Islet of Langerhans (tissue), 1 donor: Measurements from ENCODE around the gene MTF1.

Source experiments
- FAIRE-seq: peaks from one replicate; lab custom pipeline; 2011; peaks lifted over from hg19 to GRCh38; lab: Jason Lieb, UNC

Gene MTF1

DNA sequence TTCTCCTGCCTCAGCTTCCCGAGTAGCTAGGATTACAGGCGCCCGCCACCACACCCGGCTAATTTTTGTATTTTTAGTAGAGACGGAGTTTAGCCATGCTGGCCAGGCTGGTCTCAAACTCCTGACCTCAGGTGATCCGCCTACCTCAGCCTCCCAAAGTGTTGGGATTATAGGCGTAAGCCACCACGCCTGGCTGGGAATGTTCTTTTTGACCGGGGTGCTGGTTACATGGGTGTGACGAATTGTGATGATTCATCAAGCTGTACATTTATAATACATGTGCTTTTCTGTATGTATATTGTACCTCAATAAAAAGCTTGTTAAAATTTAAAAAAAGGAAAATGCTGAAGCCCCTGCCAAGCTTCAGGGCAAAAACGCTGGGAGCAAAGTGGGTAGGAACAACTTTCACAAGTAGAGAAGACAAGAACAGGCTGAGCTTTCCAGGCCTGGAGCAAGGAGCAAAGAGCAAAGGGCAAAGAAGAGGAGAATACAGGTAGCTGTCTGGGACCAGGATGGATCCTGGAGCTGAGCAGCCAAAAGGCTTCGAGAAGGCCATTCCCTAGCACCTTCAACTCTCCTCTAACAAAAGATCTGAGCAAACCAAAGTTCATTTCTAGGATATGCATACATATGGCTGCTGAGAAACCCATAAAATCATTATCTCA lies 30.9 kb downstream of the MTF1 start:
- no peak for FAIRE-seq

- FAIRE-seq, result no peak
These were observed 33.9 kb downstream of the MTF1 start for GRCh38 chr1:37825506-37825905.

- FAIRE-seq, result no peak
These were observed 35.4 kb downstream of the MTF1 start for GRCh38 chr1:37824001-37824400.

DNA sequence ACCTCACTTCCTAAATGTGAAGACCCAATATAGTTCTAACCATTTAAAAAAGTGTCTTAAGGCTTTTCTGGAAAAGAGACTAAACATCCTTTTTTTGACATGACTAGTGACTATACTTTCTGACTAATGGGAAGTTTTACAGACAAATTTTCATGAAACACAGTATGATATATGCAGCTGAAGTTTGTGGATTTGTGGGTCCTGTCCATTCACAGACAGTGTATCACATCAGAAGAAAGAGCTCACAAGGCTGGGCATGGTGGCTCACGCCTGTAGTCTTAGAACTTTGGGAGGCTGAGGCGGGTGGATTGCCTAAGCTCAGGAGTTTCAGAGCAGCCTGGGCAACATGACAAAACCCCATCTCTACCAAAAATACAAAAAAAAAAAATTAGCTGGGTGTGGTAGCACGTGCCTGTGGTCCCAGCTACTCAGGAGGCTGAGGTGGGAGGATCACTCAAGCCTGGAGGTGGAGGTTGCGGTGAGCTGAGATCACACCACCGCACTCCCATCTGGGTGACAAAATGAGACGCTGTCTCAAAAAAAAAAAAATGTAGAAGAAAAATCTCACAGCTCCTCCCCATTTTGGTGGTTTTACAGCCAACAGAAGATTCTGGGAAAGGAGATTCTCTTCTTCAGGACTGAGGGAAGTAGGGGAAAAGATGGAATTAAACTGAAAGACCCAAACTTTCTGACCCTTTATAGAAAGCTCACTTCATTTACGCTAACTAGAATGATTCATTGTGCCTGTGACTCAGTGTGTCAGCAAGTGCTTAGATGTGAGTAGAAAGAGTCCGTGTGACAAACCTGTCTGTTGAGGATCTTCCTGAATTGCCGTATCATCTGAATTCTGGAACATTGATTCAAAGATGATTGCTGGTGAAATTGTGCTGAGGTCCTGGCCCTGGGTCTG lies 36.2 kb downstream of the MTF1 start:
- FAIRE-seq, result no peak

DNA sequence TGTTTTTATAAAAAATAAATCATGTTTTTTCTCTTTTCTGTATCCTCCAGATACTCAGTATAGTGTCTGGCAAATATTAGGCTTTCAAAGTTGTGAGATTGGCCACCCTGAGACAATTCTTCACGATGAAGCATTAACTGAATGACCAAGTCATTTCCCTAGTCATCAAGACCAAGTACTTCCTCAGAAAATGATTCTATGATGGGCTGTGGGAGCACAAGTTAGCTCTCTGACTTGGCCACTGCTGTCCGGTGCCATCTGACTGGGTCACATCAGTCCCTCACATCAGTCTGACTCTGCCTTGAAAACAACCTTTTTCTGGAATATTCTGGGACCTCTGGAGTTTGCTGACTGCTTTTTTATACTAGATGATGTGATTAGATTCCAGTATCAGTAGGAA lies 37.9 kb downstream of the MTF1 start:
- no peak for FAIRE-seq

- FAIRE-seq, result peak; percentile 96
These were observed 41.9 kb downstream of the MTF1 start for GRCh38 chr1:37817481-37817880.

DNA sequence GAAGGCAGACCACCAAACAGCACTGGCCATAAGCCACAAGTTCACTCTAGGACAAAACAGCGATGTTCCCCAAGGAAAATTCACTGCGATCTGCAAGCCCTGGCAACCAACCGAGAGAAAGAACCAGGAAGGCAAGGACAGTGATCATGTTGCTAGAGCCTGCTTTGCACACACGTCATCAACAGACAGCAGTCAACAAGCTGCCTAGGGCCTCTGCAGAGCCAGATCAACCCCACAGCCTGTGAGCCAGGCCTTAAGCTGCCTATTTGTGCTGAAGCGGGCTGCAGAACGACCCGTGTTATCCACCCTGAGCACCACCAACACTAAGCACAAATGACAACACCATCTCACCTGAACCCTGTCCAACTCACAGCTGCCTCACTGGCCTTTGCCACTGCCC lies 45.1 kb downstream of the MTF1 start:
- FAIRE-seq, result no peak

DNA sequence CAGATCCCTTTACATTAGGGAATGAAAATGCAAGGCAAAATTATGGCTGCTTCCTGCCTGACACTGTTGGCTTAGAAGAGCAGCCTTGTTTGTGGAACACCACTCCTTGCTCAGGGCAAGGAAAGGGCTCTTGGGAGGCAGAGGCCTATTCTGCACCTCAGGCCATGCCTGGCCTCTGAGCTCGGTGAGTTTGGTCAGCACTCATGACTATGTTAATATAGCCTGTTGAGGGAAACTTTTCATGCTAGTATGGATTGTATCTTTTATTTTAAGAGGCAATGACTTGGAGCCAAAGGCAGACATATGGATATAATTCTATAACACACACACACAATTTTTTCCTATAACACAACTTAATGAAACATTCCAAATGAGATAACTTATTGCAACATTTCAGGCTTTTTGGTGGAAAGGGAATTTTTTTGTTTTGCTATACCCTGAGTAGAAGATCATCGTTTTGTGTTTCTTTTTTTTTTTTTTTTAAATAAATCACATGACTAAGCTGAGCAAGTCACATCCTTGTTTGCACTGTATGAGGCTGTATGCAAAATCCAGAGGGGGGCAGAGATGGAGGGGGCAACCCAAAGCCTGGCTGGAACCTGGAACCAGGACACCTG lies 45.8 kb downstream of the MTF1 start:
- FAIRE-seq, result no peak

GRCh38 chr1:37811027-37811655 lies 48.3 kb downstream of the MTF1 start:
- FAIRE-seq, result no peak

GRCh38 chr1:37809942-37810341 lies 49.5 kb downstream of the MTF1 start:
- FAIRE-seq, result no peak

DNA sequence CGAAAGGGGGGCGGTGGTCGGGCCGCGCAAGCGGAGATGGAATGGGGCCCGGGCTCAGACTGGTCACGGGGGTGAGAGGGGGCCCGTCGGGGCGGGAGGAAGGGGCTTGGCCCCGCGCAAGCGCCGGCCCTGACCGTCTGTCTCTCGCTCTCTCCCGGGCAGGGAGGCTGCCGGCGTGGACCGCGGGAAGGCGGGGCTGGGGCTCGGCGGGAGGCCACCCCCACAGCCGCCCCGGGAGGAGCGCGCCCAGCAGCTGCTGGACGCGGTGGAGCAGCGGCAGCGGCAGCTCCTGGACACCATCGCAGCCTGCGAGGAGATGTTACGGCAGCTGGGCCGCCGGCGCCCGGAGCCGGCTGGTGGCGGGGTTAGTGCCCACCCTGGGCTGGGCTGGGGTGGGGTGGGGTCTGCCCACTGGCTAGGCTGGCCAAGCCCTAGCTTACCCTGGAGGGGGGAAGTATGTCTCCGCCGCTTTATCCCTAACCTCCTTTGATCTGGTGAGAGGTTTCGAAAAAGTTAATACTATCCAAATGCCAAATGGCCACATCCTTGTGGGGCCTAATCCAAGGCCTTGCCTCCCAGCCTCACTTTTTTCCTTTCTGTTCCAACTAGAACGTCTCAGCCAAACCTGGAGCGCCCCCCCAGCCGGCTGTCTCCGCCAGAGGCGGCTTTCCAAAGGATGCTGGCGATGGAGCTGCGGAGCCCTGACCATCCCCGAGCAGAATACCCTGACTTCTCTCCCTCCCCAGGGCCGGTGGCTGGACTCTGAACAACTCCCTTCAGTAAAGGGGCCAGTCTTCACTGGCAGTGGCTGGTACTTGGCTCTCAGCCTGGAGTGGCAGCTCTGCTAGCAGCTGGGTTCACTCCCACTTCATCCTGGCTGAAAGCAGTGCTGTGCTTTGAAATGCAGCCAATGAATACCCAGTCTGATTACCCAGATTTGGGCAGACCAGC lies 50.7 kb downstream of the MTF1 start:
- no peak for FAIRE-seq

DNA sequence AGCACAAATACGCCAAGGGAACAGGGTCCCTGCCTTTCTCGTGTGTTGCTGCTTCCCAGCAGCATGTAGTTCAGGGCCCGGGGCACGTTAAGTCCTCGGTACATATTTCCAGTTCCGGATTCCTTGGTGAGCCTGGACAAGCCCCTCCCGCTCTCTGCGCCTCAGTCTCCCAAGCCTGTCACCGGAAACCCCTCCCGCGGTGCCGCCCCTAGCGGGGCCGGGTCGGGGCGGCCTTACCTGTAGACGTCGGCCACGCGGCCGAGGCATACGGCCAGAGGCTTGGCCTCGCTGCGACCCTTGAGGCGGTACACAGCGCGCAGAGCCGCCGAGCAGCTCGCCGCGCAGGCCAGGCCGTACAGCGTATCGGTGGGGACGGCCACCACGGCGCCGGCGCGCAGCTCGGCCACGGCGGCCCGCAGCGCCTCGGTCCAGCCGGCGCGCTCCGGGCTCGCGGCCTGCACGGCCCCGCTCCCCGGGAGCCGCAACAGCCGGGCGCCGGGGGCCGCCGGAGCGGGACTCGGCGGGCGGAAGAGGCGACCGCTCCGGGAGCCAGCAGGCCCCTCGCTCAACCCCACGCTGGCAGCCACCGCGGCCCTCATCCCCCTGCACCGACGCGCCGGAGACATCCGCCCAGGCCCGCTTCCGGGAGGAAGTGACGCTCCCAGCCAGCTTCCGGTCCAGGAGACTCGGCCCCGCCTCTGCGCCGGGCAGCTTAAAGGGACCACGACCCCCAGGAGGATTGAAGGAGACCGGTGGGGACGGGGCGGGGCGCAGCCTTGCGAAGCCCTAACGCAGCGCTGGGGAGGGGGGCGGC lies 51.6 kb downstream of the MTF1 start, which contains the start of the genes C1orf122 and YRDC:
Gene C1orf122, plus strand, starts transcription at position 236 of the 814 bp plus-strand sequence. CDS start 615 bp downstream, outside the sequence.
Gene YRDC, minus strand, starts transcription at position 654 of the 814 bp plus-strand sequence. Its CDS starts 28 bp downstream, at position 626.
- FAIRE-seq, result no peak

- FAIRE-seq, result no peak
These were observed 52.2 kb downstream of the MTF1 start for GRCh38 chr1:37807220-37807554.

DNA sequence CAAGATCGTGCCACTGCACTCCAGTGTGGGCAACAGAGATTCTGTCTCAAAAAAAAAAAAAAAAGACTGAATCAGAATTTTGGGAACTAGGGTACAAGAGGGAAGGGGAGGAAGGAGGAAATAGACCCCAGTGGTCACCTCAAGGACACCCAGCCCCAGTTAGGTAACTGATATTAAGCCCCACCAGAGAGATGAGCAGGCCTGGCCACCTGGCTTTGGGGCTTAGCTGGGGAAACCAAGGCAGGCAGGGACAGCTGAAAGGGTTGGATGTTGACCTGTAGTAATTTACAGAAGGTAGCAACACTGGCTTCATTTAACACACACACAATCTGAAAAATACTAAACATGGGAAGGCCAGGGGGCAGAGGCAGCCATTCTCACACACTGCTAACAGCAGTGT lies 57.0 kb downstream of the MTF1 start:
- no peak for FAIRE-seq

DNA sequence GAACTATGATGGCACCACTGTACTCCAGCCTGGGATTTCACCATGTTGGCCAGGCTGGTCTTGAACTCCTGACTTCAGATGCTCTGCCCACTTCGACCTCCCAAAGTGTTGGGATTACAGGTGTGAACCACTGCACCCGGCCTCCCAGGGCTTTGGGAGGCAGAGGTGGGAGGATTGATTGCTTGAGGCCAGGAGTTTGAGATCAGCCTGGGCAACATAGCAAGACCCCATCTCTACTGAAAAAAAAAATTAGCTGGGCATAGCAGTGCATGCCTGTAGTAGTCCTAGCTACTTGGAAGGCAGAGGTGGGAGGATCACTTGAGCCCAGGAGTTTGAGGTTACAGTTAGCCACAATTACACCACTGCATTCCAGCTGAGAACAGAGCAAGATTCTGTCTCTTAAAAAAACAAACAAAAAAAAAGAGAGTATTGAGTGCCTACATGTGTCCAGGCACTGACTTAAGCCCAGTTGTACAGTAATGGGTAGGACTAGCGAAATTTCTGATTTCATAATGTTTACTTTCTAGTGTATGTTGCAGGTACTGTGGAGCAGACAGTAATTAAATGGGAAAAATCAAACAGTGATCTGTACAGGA lies 61.5 kb downstream of the MTF1 start:
- FAIRE-seq, result no peak

DNA sequence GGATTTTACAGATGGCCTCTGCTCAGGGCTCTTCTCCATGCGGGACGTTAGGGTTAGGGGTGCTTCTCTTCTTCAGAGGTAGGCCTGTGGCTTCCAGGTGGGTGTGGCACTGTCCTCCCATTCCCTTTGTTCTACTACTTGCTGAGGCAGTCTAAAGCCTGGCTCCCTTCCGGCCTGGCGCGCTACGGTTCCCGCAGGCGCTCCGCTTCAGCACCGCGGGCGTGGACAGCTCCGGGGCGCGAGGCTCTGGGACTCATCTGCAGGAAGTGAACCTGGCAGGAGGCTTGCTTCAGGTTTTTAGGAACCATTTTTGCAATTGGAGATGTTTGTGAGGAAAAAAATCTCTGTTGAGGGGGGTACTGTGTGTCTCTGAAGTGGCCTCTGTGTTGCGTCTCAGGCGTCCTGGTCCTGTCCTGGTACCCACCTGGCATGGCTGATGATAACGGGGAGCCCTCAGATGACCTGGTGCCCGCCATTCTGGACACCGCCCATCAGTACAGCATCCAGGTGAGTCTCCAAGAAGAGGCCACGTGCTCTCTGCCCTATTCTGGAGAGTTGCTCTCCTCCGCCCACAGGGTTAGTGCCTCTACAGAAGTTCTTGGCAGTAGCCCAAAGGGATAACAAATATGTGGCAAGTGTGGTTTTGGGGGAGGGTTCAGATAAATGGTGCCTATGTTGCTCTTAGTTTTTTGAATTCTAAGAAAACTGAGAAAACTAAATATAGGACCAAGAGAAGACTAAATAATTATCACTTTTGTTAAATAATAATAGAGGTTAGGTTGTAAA lies 63.9 kb downstream of the MTF1 start:
- FAIRE-seq, result no peak

DNA sequence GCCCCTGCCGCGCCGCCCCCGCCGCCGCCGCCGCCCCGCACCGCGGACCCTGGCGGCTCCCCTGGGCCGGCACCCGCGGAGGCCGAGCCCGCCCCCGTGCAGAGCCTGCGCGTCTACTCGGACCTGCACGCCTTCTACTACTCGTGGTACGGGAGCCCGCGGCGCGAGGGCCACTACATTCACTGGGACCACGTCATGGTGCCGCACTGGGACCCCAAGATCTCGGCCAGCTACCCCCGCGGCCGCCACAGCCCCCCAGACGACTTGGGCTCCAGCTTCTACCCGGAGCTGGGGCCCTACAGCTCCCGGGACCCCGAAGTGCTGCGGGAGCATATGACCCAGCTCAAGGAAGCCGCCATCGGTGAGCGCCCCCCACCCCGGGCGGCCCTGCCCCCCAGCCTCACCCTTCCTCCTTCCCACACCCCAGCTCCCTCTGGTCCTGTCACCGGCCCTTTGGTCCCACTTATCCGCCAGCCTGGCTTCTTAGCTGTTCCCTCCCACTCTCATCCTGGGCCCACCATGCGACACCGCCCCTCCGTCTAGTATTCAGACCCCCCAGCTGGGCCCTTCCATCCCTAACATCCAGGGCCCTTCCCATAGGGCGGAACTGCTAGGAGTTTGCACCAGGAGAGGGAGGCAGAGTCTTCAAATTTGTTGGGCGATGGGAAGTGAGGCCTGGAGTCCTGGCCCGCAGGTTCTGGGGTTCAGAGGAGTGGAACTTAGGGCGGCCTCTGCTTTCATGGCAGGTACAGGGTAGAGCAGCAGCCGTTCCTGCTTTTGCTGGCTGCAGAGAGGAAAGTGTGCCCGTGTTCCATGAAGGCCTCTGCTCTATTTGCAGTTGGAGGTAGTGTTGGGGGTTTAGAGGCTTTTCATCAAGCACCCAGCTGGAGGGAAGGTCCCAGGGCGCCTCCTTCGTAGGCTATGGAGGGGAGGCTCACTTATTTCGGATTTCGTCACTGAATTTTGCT lies 64.7 kb downstream of the MTF1 start:
- no peak for FAIRE-seq

- FAIRE-seq, result no peak
These were observed 65.5 kb downstream of the MTF1 start, which contains the start of gene MANEAL for GRCh38 chr1:37793773-37794371. Gene MANEAL (plus strand): TSS chr1:37793847. CDS start chr1:37794183, 336 bp downstream.
